ENCODE measurements around the gene MAGI2. TPM values are rescaled to one million over a fixed set of nuclear protein-coding genes. Genes with fewer than 3 reads are reported as not detected.

The MAGI2 gene
- total and polyA plus RNA-seq, 2 of the 13 experiments (the other 11 are each of a cell fraction or from before 2014, with no cell fraction given), result 1.5 to 3.8 TPM

- ATAC-seq, result no peak
Observed at GRCh38 chr7:78296644-78297371, 1156.7 kb downstream of the MAGI2 start.

More at GRCh38 chr7:78296644-78297371, 1156.7 kb downstream of the MAGI2 start:
- H3K36me3 ChIP-seq (replicated peaks in 1 of 2; ENCODE audit: control insufficient read depth in 1 of 2, insufficient read depth in 2 of 2, low read length in 2 of 2), result no peaks in the 10 kb centered on the region
- H2AFZ ChIP-seq (ENCODE audit: low read length), result no peak overlapping the region
- TF ChIP-seq PRMT3 (CRISPR knock-in tag; IDR thresholded peaks at IDR 0.05; ENCODE audit: borderline replicate concordance, low read depth), result no peak
- no peak for TF ChIP-seq HINFP (CRISPR knock-in tag; IDR thresholded peaks at IDR 0.05; ENCODE audit: low read depth)
- no peak for TF ChIP-seq KLF12 (CRISPR knock-in tag; IDR thresholded peaks at IDR 0.05; ENCODE audit: borderline replicate concordance)
- no peak for TF ChIP-seq ZNF644 (CRISPR knock-in tag; IDR thresholded peaks at IDR 0.05; ENCODE audit: low read depth)
- TF ChIP-seq CCDC6 (CRISPR knock-in tag; IDR thresholded peaks at IDR 0.05), result no peak
- TF ChIP-seq, protein P1, sequence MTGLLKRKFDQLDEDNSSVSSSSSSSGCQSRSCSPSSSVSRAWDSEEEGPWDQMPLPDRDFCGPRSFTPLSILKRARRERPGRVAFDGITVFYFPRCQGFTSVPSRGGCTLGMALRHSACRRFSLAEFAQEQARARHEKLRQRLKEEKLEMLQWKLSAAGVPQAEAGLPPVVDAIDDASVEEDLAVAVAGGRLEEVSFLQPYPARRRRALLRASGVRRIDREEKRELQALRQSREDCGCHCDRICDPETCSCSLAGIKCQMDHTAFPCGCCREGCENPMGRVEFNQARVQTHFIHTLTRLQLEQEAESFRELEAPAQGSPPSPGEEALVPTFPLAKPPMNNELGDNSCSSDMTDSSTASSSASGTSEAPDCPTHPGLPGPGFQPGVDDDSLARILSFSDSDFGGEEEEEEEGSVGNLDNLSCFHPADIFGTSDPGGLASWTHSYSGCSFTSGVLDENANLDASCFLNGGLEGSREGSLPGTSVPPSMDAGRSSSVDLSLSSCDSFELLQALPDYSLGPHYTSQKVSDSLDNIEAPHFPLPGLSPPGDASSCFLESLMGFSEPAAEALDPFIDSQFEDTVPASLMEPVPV (CRISPR knock-in tag; IDR thresholded peaks at IDR 0.05), result no peak
- no peak for TF ChIP-seq ZNF275 (CRISPR knock-in tag; IDR thresholded peaks at IDR 0.05; ENCODE audit: borderline replicate concordance)
- no peak for TF ChIP-seq ZFP36 (IDR thresholded peaks at IDR 0.05; ENCODE audit: borderline replicate concordance, low read depth, low read length, partially characterized antibody)
- TF ChIP-seq ZNF121 (CRISPR knock-in tag; IDR thresholded peaks at IDR 0.05), result no peak
- no peak for TF ChIP-seq BRD4 (CRISPR knock-in tag; IDR thresholded peaks at IDR 0.05)
- no peak for TF ChIP-seq ZNF615 (CRISPR knock-in tag; IDR thresholded peaks at IDR 0.05; ENCODE audit: borderline replicate concordance)
- TF ChIP-seq ZNF768 (CRISPR knock-in tag; IDR thresholded peaks at IDR 0.05), result no peak
- TF ChIP-seq ZNF3 (CRISPR knock-in tag; IDR thresholded peaks at IDR 0.05), result no peak
- TF ChIP-seq ZNF777 (CRISPR knock-in tag; IDR thresholded peaks at IDR 0.05), result no peak
- TF ChIP-seq NRL (CRISPR knock-in tag; IDR thresholded peaks at IDR 0.05; ENCODE audit: borderline replicate concordance), result no peak
- TF ChIP-seq AGO2 (optimal IDR thresholded peaks at IDR 0.05; ENCODE audit: low read depth, low read length), result no peak
- TF ChIP-seq ZNF850 (CRISPR knock-in tag; conservative IDR thresholded peaks at IDR 0.05), result no peak
- CTCF ChIA-PET (ENCODE audit: low intra/inter-chr PET ratio, low total read pairs), result no interaction called here
- H3K4me2 ChIP-seq (ENCODE audit: low read depth, low read length), result no peak overlapping the region
- no peak overlapping the region for H3K9ac ChIP-seq (ENCODE audit: insufficient read depth, low read depth, low read length)
- POLR2A ChIA-PET, result no interaction called here
- no peak overlapping the region for H3K27ac ChIP-seq (ENCODE audit: extremely low read length, insufficient read depth, low read length)
- WGBS (ENCODE audit: low lambda C conversion rate), result 8% methylated on average over 5 of the region's 5 CpGs
- FAIRE-seq, result no peak
- no peak overlapping the region for H3K4me3 ChIP-seq (replicated peaks in 1 of 3; ENCODE audit: insufficient read depth in 1 of 3, low read depth in 2 of 3, low read length in 3 of 3)
- in situ Hi-C loops (cut with HindIII; ENCODE audit: extremely low pct_ligation_motif_present, low pct_unique_long_range_greater_than_20kb) (no loop called here), intact Hi-C loops (cut with micrococcal nuclease; ENCODE audit: unreplicated experiment) (no loop called here)
- no peak for DNase-seq (ENCODE audit: low spot score)
- H3K27me3 ChIP-seq (ENCODE audit: control insufficient read depth in 1 of 2, insufficient read depth in 2 of 2, low read length in 2 of 2), result no peaks in the 10 kb centered on the region
- no peaks in the 10 kb centered on the region for H3K79me2 ChIP-seq (ENCODE audit: insufficient read depth, low read length)
- H3K4me1 ChIP-seq (ENCODE audit: insufficient read depth, low read length), result no peaks in the 10 kb centered on the region
- no TSS peak for BruUV-seq (replicated peaks)
- H4K20me1 ChIP-seq (ENCODE audit: insufficient read depth, low read length), result no peaks in the 10 kb centered on the region
- no peaks in the 10 kb centered on the region for H3K9me3 ChIP-seq (ENCODE audit: low read length)
